Measurements from ENCODE around the gene CERS1. TPM values are rescaled to one million over a fixed set of nuclear protein-coding genes. Genes with fewer than 3 reads are reported as not detected.

CERS1 gene
- total RNA-seq, 1 donor = 0.36 TPM

DNA sequence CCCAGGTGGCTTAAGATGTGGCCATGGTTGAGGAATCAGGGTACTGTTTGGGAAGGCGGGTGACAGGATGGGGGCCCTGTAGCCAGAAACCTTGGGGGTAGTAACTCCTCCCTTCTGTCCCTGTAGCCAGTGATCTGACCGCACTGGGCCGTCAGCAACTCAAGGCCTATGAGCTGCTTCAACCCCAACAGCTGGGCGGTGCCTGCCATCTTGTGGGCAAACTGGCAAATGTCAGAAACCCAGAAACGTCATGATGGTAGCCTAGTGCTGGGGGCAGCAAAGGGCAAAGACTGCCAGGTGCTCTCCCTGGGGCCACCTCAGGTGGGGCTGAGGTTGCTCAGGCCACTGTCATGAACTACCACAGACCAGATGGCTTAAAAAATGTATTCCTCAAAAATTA is 19.7 kb upstream of the CERS1 start:
- Histone ChIP-seq H3K4me3 (ENCODE audit: insufficient read depth, low read length) (no peak overlapping the region), H3K36me3 (ENCODE audit: insufficient read depth, low read length) (peaks cover 22% of the 10 kb centered on the region)
- peak; percentile 95 for DNase-seq (ENCODE audit: insufficient read length, low spot score, missing footprints)

DNA sequence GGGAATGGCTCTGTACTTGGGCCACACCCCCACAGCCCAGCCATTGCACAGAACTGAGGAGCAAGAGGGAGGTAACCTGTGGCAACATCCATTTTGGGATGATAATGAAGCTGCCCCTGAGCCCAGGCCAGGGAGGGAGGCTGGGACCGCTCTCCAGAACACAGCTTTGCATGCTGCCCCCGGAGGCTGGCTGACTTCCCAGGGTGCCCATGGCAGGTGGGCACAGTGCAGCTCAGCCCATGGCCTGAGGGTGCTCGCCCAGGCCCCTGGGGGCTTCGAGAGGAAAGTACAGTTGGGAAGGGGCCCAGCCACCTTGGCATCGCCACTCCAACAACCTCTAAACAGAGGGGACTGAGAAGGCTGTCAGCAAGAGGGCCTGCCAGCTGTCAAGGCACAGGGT is 17.5 kb upstream of the CERS1 start:
- H3K36me3 ChIP-seq (ENCODE audit: insufficient read depth, low read length) = peaks cover 39% of the 10 kb centered on the region
- H3K4me1 ChIP-seq (ENCODE audit: insufficient read depth, low read length) = peaks cover 4% of the 10 kb centered on the region
- H4K20me1 ChIP-seq (ENCODE audit: insufficient read depth, low read length) = peaks cover 37% of the 10 kb centered on the region
- H2AFZ ChIP-seq (ENCODE audit: low read length) = no peak overlapping the region
- no peak overlapping the region for H3K4me3 ChIP-seq (ENCODE audit: insufficient read depth, low read length)
- TF ChIP-seq, protein P1, sequence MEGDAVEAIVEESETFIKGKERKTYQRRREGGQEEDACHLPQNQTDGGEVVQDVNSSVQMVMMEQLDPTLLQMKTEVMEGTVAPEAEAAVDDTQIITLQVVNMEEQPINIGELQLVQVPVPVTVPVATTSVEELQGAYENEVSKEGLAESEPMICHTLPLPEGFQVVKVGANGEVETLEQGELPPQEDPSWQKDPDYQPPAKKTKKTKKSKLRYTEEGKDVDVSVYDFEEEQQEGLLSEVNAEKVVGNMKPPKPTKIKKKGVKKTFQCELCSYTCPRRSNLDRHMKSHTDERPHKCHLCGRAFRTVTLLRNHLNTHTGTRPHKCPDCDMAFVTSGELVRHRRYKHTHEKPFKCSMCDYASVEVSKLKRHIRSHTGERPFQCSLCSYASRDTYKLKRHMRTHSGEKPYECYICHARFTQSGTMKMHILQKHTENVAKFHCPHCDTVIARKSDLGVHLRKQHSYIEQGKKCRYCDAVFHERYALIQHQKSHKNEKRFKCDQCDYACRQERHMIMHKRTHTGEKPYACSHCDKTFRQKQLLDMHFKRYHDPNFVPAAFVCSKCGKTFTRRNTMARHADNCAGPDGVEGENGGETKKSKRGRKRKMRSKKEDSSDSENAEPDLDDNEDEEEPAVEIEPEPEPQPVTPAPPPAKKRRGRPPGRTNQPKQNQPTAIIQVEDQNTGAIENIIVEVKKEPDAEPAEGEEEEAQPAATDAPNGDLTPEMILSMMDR (IDR thresholded peaks at IDR 0.05; ENCODE audit: extremely low read depth, low read depth, low read length) = no peak
- H3K79me2 ChIP-seq (ENCODE audit: insufficient read depth, low read length) = peaks cover 72% of the 10 kb centered on the region
- no peaks in the 10 kb centered on the region for H3K27me3 ChIP-seq (ENCODE audit: insufficient read depth, low read length)
- no peak for DNase-seq (ENCODE audit: insufficient read length, low spot score, missing footprints)
- no peak overlapping the region for H3K27ac ChIP-seq (ENCODE audit: low read depth, low read length)
- H3K4me2 ChIP-seq (ENCODE audit: insufficient read depth, low read length) = no peak overlapping the region
- H3K9me3 ChIP-seq (ENCODE audit: low read depth, low read length) = no peaks in the 10 kb centered on the region

More for the DNA sequence above, 19.7 kb upstream of the CERS1 start:
- Histone ChIP-seq H3K4me2 (ENCODE audit: insufficient read depth, low read length) (no peak overlapping the region), H3K4me1 (ENCODE audit: insufficient read depth, low read length) (peaks cover 13% of the 10 kb centered on the region), H3K27ac (ENCODE audit: low read depth, low read length) (no peak overlapping the region), H3K27me3 (ENCODE audit: insufficient read depth, low read length) (no peaks in the 10 kb centered on the region), H3K9me3 (ENCODE audit: low read depth, low read length) (no peaks in the 10 kb centered on the region), H3K79me2 (ENCODE audit: insufficient read depth, low read length) (peaks cover 84% of the 10 kb centered on the region), H4K20me1 (ENCODE audit: insufficient read depth, low read length) (peaks cover 47% of the 10 kb centered on the region), H2AFZ (ENCODE audit: low read length) (no peak overlapping the region)
- TF ChIP-seq, protein P1 (IDR thresholded peaks at IDR 0.05; ENCODE audit: extremely low read depth, low read depth, low read length) = peak; percentile 44

DNA sequence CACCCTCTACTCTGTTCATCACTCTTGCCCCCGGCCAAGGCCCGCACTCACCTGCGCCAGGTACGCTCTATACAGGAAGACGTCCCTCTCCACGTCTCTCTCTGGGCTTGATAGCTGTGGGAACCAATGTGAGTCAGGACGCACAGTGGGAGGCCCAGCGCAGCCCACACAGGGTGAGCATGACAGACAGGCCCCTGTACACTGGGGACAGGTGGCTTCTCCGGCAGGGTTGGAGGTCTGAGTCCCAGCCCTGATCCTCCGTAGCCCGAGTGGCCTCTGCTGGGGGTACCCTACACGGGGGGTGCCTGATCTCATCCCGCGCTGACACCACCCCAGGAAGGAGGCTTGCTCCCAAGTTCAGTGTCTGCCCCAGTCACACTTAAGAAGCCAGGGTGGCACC is 17.0 kb upstream of the CERS1 start:
- Histone ChIP-seq H3K4me2 (ENCODE audit: insufficient read depth, low read length) (no peak overlapping the region), H4K20me1 (ENCODE audit: insufficient read depth, low read length) (peaks cover 38% of the 10 kb centered on the region), H3K36me3 (ENCODE audit: insufficient read depth, low read length) (peaks cover 39% of the 10 kb centered on the region), H3K4me3 (ENCODE audit: insufficient read depth, low read length) (no peak overlapping the region), H3K9me3 (ENCODE audit: low read depth, low read length) (no peaks in the 10 kb centered on the region), H3K79me2 (ENCODE audit: insufficient read depth, low read length) (peaks cover 67% of the 10 kb centered on the region), H2AFZ (ENCODE audit: low read length) (no peak overlapping the region), H3K4me1 (ENCODE audit: insufficient read depth, low read length) (no peaks in the 10 kb centered on the region), H3K27me3 (ENCODE audit: insufficient read depth, low read length) (no peaks in the 10 kb centered on the region), H3K27ac (ENCODE audit: low read depth, low read length) (no peak overlapping the region)
- TF ChIP-seq, protein P1 (IDR thresholded peaks at IDR 0.05; ENCODE audit: extremely low read depth, low read depth, low read length) = no peak
- DNase-seq (ENCODE audit: insufficient read length, low spot score, missing footprints) = no peak

- DNase-seq (ENCODE audit: insufficient read length, low spot score, missing footprints) = no peak
- no peak overlapping the region for H3K27ac ChIP-seq (ENCODE audit: low read depth, low read length)
- H4K20me1 ChIP-seq (ENCODE audit: insufficient read depth, low read length) = peaks cover 44% of the 10 kb centered on the region
- H3K79me2 ChIP-seq (ENCODE audit: insufficient read depth, low read length) = peaks cover 47% of the 10 kb centered on the region
- no peaks in the 10 kb centered on the region for H3K9me3 ChIP-seq (ENCODE audit: low read depth, low read length)
- TF ChIP-seq, protein P1 (IDR thresholded peaks at IDR 0.05; ENCODE audit: extremely low read depth, low read depth, low read length) = no peak
- no peak overlapping the region for H3K4me3 ChIP-seq (ENCODE audit: insufficient read depth, low read length)
- H3K27me3 ChIP-seq (ENCODE audit: insufficient read depth, low read length) = no peaks in the 10 kb centered on the region
- H3K36me3 ChIP-seq (ENCODE audit: insufficient read depth, low read length) = peaks cover 48% of the 10 kb centered on the region
- no peaks in the 10 kb centered on the region for H3K4me1 ChIP-seq (ENCODE audit: insufficient read depth, low read length)
- H3K4me2 ChIP-seq (ENCODE audit: insufficient read depth, low read length) = no peak overlapping the region
- no peak overlapping the region for H2AFZ ChIP-seq (ENCODE audit: low read length)
These were observed 15.0 kb upstream of the CERS1 start for GRCh38 chr19:18910801-18911436.

All from osteoblast (primary cell).